ENCODE results near the gene INPP5A.

INPP5A gene

GRCh38 chr10:132518572-132519381, 18.8 kb upstream of the INPP5A start:
- DNase-seq (ENCODE audit: low read depth) = no peak

DNA sequence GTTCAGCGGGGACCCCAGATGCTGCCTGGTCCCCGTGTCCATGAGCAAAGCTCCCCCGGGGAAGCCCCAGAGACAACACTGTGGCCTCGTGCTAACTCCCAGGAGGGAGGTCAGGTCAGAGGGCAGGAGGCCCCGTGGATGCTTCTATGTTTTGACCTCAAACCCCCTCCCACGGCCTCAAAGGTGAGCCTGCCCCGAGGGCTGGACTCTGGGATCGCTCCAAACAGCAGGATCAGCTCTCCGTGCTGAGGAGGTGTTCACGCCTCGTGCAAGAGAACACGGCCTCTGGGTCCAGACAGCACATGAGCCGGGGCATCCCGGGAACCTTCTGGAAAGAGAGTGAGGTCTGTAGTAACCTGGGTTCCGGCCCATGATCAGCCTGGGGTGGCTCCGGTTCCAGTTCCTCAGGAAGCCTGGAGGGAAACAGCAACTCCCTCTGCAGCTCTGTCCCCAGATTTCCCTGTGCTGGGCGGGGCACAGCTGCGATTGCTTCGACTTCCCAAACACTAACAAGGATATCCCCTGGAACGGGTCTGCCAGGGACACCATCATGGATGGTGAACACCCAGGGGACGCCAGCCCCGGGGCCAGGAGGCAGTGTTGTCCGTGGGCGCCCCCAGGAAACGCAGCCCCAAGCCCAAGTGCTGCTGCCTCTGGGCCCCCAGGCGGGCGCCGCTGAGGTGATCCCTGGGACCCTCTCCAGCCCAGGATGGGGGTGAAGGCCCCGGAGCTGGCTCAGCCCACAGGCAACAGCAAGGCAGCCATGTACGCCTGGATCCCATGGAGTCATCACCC, 18.0 kb upstream of the INPP5A start:
- DNase-seq (ENCODE audit: low read depth) = no peak

DNA sequence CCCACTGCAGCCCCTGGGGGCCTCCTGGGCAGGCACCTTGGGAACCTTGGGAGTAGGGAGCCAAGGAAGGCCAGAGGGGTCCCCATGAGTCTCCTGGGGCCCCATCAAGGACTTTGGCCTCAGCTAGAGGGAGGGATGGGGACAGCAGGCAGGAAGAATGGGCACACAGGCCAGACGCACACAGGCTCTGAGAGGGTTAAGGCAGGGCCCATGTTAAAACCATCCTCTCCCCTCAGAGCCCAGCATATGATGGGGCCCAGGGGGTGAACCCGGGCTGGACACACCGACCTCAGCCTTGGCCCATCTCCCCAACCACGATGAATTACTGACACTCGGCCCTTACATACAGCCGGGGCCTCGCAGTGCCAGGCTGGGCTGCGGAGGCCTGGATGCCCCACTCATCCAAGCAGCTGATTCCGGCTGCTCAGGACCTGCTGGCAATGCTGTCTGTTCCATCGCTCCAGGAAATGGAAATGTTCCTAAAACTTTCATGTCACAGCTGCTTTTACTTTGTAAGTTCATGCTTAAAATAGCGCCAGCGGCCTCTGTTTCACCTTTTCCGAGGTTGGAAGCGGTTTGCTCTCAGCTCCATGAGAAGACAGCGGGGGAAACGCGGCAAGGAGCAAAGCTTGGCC, 17.3 kb upstream of the INPP5A start:
- no peak for DNase-seq (ENCODE audit: low read depth)

DNA sequence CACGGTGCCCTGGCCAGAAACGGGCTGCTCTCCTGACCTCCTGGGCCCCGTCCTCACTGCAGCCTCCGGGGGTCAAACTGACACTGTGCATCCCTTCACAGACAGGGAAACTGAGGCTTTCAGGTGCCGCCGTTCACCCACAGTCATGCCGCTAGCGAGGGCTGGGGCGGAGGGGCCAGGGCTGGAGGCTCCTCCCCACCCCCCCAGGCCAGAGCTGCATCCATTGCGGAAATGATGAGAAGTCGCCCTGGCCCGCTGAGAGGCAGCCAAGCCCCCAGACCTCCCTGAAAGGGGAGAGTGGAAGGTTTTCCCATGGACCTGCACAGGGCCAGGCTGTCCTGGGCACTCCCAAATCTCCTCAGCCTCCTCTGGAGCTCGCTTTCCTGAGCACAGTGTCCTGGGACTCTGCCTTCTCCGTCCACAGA, 16.5 kb upstream of the INPP5A start:
- DNase-seq (ENCODE audit: low read depth) = no peak

GRCh38 chr10:132521466-132522102, 16.0 kb upstream of the INPP5A start:
- no peak for DNase-seq (ENCODE audit: low read depth)

DNA sequence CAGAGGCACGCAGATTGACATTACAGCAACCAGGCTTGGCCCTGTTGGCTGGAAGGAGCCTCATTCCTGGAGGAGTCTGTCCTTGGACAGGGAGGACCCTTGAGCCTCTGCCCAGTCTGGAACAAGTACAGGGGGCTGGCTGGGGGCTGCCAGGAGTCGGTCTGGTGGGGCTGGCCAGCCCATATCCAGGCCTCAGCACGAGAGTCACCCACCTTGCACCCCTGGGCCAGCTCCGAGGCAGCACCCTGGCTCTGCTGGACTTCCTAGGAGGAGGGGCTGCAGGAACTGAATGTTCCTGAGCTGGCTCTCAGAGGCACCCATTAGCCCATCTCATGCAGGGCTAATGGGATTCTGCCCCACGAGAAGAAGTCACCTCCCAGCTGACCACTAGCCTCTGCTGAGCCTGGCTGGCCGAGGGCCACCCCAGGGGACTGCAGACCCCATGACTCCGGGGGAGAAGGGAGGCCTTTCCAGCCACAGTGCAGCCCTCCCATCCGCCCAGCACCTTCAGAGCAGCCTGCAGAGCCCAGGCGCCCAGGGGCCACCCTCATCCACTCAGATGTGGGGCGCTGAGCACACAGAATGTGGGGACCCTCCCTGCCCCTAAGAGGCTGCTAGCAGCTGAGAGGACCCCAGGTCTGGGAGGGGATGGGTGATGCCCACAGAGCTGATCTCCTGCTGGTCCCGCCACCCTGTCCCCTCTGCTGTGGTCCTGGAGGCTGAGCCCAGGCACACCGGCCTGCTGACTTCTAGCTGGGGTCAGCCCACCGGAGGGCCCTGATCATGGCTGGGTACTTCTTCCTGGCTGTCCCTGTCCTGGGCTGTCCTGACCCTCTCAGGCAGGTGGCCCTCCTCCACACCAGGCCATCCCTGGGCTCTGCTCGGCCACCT, 14.8 kb upstream of the INPP5A start:
- DNase-seq (ENCODE audit: low read depth) = no peak

DNA sequence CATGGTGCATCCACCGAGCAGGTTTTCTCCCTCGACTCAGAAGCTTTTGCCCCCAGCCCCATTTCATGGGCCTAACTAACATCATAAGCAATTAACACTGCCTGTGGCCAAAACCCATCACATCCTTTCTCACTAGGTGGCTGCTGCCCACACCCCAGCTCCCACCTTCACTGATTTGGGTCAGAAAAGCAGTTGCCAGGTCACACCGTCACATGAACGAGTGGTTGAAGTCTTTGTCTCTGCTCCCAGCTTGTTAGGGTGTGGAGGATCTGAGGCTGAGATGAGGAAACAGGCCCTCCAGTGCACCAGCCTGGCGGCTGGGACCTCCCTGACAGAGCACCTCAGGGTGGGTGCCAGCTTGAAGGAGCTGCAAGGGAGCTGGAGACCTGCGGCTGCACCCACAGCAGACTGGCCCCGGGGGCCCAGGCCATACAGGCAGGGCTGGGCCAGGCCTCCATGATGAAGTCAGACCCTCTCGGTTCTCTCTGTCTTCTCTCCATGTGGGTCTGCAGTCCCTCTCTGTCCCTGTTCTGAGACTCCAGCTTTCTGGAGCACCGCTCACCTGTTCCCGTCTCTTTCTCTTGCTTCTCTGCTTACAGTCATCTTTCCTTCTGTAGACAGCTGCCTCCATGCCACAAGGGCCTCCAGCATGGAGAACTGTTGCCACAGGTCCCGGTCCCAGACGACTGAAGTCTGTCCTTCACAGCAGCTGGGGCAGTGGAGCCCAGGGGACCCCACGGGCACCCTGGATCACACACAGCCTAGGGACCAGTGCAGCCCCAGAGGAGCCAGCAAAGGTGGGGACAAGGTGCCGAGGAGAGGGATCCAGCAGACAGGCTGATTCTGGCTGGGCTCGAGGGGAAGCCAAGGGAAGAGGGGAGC, 13.8 kb upstream of the INPP5A start:
- DNase-seq (ENCODE audit: low read depth) = no peak

DNA sequence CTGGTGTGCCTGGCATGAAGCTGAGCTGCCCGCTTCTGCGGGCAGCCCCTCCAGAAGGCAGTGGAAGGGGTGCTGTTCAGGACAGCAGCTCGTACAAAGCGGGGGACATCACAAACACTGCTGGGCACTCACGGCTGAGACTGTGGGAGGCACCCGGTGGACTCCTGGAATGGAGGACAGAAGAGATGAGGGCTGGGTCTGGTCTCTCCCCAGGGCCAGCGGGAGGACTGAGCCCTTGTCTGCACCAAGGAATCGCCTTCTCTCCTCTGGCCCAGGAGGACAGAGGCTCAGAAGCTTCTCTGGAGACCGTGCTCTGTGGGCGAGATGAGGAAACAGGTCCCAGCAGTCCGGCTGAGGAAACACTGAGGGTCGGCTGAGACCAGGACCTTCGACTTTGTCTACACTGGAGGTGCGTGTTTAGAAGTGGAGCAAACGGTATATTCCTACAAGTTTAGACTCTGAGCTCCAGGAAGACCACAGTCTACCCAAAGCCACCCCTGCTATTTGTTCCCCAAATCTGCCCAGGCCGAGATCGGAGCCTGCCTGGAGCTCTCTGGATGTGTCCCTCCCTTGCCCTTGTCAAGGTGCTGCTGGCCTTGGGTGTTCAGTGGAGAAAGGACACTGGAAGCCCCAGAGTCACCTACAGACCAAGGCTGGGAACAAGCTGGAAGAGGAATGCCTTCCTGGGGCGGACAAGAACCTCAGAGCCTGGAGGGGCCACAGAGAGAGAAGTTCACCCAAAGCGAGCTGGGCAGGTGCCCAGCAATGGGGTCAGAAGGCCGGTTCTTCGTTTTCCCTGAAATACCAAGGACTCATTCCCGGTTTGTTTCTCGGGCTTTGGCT, 12.9 kb upstream of the INPP5A start:
- DNase-seq (ENCODE audit: low read depth) = no peak

DNA sequence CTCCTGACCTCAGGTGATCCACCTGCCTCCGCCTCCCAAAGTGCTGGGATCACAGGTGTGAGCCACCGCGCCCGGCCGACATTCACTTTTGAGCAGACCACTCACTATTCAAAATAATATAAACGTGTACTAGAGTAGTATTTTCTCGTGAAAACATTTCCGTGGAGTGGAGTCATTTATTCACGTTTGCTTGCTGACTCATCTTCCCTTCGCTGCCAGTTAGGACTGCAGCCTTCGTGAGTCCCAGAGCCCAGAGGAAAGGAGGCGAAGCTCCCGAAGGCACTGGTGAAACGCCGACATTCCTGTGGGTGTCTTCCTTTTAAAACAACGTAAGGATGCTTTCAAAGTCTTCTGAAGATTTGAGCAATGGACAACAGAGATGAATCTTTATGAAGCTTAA, 10.9 kb upstream of the INPP5A start:
- no peak for DNase-seq (ENCODE audit: low read depth)

DNA sequence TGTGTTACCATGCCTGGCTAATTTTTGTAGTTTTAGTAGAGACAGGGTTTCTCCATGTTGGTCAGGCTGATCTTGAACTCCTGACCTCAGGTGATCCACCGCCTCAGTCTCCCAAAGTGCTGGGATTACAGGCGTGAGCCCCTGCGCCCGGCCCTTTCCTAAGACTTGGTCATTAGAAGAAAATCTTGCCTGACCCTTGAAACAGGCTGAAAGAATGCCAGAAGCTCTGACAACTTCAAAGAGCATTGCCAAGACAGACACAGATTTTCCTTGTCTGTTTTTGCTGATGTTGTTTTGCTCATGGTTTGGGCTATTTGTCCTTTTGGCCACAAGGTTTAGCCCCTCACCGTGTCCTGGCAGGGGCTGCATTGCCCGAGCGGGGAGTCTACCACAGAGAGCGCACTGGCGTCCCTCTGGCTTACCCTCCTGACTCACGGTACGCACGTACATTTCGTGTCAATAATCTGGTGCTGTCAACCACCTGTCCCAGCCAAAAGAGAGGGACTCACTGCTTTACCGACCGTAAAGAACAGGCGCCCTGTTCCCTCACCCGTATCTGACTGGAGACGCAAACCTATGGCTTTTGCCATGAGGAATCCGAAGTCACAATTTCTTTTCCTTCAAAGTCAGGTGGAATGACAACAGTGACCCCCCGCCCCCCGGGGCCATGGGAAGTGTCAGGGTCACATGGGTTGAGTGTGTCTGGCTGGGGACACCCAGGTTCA, 10.1 kb upstream of the INPP5A start:
- DNase-seq (ENCODE audit: low read depth) = no peak

DNA sequence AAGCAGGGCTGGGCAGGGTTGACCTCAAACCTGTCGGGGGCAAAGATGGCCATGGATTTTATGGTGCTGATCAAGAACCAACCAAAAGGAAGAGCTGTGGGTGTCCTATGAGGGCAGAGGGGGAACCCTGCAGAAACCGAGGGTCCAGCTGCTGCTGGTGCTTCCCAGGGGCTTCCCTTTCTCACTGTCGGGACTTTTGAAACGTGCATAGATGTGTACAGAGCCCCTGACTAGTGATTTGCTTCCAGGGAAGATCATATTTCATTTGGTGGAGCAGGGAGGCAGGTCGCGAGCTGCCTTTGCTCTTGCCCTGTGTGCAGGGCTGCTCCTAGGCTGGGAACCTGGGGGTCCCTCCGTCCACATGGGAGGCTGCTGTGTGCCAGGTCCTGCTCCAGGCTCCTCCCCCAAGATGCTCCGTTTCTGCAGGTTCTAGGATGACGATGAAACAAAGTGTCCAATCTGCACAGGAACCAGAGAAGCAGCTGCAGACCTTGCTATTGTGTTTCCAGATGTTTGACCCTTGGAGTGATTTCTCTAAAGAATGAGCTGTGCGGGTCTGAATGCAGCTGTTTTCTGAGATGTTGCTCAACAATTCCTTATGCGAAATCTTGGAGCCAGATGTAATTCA, 9.4 kb upstream of the INPP5A start:
- no peak for DNase-seq (ENCODE audit: low read depth)

GRCh38 chr10:132532179-132532578, 5.4 kb upstream of the INPP5A start:
- DNase-seq (ENCODE audit: low read depth) = no peak

DNA sequence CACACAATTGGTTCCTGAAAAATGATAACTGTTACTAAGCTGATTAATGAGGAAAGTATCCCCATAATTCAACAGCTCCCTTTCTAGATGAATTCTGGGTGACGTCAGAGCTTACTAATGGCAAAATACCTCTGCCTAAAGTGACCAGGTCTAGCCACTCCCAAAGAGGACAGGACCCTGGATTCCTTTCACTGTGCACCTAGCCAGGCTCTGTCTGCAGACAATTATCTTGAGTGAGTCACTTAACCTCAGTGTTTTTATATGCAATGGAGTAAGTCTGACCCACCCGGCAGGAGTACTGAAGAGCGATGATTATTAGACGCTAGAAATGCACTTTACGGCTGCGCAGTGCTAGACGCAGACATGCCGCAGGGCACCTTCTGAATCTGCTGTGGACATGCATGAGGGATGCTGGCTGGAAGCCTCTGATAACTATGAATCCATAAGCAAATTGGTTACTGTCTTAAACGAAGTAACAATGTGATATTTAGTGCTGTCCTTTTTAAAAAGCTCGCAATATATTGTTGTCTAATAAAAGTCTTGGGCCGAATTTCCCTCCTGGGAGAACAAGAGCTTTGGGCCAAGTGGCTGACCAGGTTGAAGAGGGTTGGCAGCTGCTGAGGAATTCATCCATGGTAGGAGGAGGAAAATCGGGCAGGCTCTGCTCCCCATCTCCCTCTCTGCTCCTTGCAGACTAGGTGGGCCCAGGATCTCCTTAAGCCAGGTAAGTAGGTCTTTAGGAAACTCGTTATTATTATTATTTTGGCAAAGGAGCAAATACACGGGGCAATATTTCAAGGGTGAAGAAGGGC, 4.6 kb upstream of the INPP5A start:
- no peak for DNase-seq (ENCODE audit: low read depth)

GRCh38 chr10:132533571-132534260, 3.9 kb upstream of the INPP5A start:
- DNase-seq (ENCODE audit: low read depth) = no peak

GRCh38 chr10:132534391-132535064, 3.1 kb upstream of the INPP5A start:
- no peak for DNase-seq (ENCODE audit: low read depth)

- DNase-seq (ENCODE audit: low read depth) = no peak
Measured at GRCh38 chr10:132535065-132535651, 2.4 kb upstream of the INPP5A start.

Measured in stimulated activated CD8-positive, alpha-beta memory T cell treated with anti-CD3 and anti-CD28 coated beads, Interleukin-4, amount 100 ng/mL, for 24 hours (primary cell).